ENCODE data around the gene SMO.
"Not testable (repeated sequence)": the region's sequence is repeated elsewhere in the genome, so short reads cannot be mapped to it uniquely, and the experiment has no call there.

Gene SMO

GRCh38 chr7:129240119-129240820 lies 51.8 kb downstream of the SMO start:
- DNase-seq, result no peak

GRCh38 chr7:129244220-129244619 lies 55.8 kb downstream of the SMO start:
- DNase-seq, result no peak

DNA sequence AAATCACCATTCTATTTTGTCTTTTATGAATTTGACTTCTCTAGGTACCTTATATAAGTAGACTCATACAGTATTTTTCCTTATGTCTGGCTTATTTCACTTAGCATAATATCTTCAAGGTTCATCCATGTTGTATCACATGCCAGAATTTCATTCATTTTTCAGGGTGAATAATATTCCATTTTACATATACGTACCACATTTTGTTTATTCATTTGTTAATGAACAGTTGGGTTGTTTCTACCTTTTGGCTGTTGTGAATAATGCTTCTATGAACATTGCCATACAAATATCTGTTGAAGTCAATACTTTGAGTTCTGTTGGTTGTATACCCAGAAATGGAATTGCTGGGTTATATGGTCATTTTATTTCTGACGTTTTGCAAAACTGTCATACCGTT lies 57.1 kb downstream of the SMO start:
- DNase-seq, result no peak

- no peak for DNase-seq
Measured at GRCh38 chr7:129247087-129247486, 58.7 kb downstream of the SMO start.

DNA sequence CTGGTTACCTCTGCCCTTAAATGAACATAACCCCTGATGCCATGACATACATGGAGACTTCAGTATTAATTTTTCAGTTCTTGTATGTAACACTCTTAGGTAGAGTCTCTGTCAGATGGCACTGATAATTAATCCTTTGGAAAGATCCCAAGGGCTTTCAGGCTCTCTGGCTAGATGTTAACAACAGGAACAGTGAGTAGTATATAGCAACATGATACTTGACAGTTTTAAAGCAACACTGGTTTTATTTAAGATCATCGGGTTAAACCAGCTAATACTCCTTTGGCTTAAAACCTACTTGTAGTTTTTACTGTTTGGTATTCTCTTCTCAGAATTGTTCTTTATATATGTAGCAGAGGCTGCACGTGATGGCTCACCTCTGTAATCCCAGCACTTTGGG lies 63.7 kb downstream of the SMO start:
- no peak for DNase-seq

DNA sequence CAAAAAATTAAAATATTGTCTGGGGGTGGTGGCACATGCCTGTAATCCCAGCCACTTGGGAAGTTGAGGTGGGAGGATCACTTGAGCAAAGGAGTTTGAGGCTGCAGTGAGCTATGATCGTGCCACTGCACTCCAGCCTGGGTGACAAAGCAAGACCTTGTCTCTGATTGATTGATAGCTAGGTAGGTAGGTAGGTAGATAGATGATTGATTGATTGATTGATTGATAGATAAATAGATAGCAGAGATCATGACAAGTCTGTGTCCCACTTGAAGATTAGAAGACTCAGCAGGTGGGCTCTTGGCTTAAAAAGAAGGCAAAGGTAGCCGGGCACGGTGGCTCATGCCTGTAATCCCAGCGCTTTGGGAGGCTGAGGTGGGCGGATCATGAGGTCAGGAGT lies 64.2 kb downstream of the SMO start:
- not testable (repeated sequence) for DNase-seq

GRCh38 chr7:129255800-129256199 lies 67.4 kb downstream of the SMO start:
- no peak for DNase-seq

- no peak for DNase-seq
Measured at GRCh38 chr7:129256221-129256620, 67.8 kb downstream of the SMO start.

GRCh38 chr7:129257168-129257567 lies 68.7 kb downstream of the SMO start:
- no peak for DNase-seq

- DNase-seq, result no peak
Measured at GRCh38 chr7:129258649-129259389, 70.4 kb downstream of the SMO start.

DNA sequence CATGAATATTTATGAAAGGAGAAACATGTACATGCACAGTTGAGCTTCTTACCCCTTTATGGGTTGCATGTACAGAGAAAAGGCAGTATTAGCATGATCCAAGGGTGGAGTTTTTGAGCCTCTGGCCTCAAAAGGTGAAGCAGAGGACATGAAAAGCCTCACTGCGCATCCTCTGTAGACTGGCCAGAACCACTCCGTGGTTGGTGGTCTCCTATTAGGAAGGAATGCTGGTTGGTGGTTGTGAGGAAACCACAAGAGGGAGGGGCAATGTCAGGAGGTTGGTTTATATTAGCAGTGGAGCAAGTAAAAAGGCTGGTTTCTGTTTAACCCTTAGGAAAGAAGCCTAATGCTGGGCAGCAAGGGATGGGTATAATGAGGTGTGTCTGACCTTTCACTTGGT lies 73.9 kb downstream of the SMO start:
- no peak for DNase-seq

All from T1000 (cell line).